Measurements from ENCODE around the gene BSN.

BSN gene

GRCh38 chr3:49600781-49601180, 46.5 kb downstream of the BSN start:
- no peak overlapping the region for H3K4me3 ChIP-seq (ENCODE audit: insufficient read depth, low read length, poor library complexity, severe bottlenecking)
- no peaks in the 10 kb centered on the region for H3K79me2 ChIP-seq (ENCODE audit: insufficient read depth, low read length)
- no peak overlapping the region for H3K4me2 ChIP-seq (ENCODE audit: low read depth, low read length, poor library complexity, severe bottlenecking)
- H3K9me2 ChIP-seq (replicated peaks; ENCODE audit: insufficient read depth, low read length): no peaks in the 10 kb centered on the region
- H3K36me3 ChIP-seq (ENCODE audit: low read length): no peaks in the 10 kb centered on the region
- H3F3A ChIP-seq (ENCODE audit: insufficient read depth): no peaks in the 10 kb centered on the region
- no peaks in the 10 kb centered on the region for H4K20me1 ChIP-seq (ENCODE audit: low read depth, low read length)
- no peaks in the 10 kb centered on the region for H3K9me3 ChIP-seq (ENCODE audit: insufficient read depth, low read length)
- TF ChIP-seq EZH2phosphoT487 (conservative IDR thresholded peaks at IDR 0.05; ENCODE audit: low read length) (no peak), CTCF (IDR thresholded peaks at IDR 0.05; ENCODE audit: insufficient read depth, low read length, poor library complexity, severe bottlenecking) (no peak)
- H2AFZ ChIP-seq (ENCODE audit: low read depth, low read length, severe bottlenecking): no peak overlapping the region
- no peak overlapping the region for H3K9ac ChIP-seq (ENCODE audit: low read length)
- H3K27me3 ChIP-seq (ENCODE audit: low read length): no peaks in the 10 kb centered on the region
- no peak overlapping the region for H3K27ac ChIP-seq (ENCODE audit: low read depth, low read length)

GRCh38 chr3:49601358-49602048, 47.2 kb downstream of the BSN start:
- H2AFZ ChIP-seq (ENCODE audit: low read depth, low read length, severe bottlenecking): no peak overlapping the region
- H3K79me2 ChIP-seq (ENCODE audit: insufficient read depth, low read length): no peaks in the 10 kb centered on the region
- no peak overlapping the region for H3K9ac ChIP-seq (ENCODE audit: low read length)
- H3K36me3 ChIP-seq (ENCODE audit: low read length): no peaks in the 10 kb centered on the region
- H3K27ac ChIP-seq (ENCODE audit: low read depth, low read length): no peak overlapping the region
- H3F3A ChIP-seq (ENCODE audit: insufficient read depth): no peaks in the 10 kb centered on the region
- H3K27me3 ChIP-seq (ENCODE audit: low read length): no peaks in the 10 kb centered on the region
- no peaks in the 10 kb centered on the region for H4K20me1 ChIP-seq (ENCODE audit: low read depth, low read length)
- H3K4me2 ChIP-seq (ENCODE audit: low read depth, low read length, poor library complexity, severe bottlenecking): no peak overlapping the region
- H3K4me3 ChIP-seq (ENCODE audit: insufficient read depth, low read length, poor library complexity, severe bottlenecking): no peak overlapping the region
- no peaks in the 10 kb centered on the region for H3K9me3 ChIP-seq (ENCODE audit: insufficient read depth, low read length)
- TF ChIP-seq CTCF (IDR thresholded peaks at IDR 0.05; ENCODE audit: insufficient read depth, low read length, poor library complexity, severe bottlenecking): no peak
- no peak for TF ChIP-seq EZH2phosphoT487 (conservative IDR thresholded peaks at IDR 0.05; ENCODE audit: low read length)
- H3K9me2 ChIP-seq (replicated peaks; ENCODE audit: insufficient read depth, low read length): no peaks in the 10 kb centered on the region

GRCh38 chr3:49602049-49602554, 47.8 kb downstream of the BSN start:
- Histone ChIP-seq H4K20me1 (ENCODE audit: low read depth, low read length) (no peaks in the 10 kb centered on the region), H3K9me3 (ENCODE audit: insufficient read depth, low read length) (no peaks in the 10 kb centered on the region), H2AFZ (ENCODE audit: low read depth, low read length, severe bottlenecking) (no peak overlapping the region), H3K9me2 (replicated peaks; ENCODE audit: insufficient read depth, low read length) (no peaks in the 10 kb centered on the region), H3K4me2 (ENCODE audit: low read depth, low read length, poor library complexity, severe bottlenecking) (no peak overlapping the region), H3K4me3 (ENCODE audit: insufficient read depth, low read length, poor library complexity, severe bottlenecking) (no peak overlapping the region), H3F3A (ENCODE audit: insufficient read depth) (no peaks in the 10 kb centered on the region), H3K9ac (ENCODE audit: low read length) (no peak overlapping the region), H3K27ac (ENCODE audit: low read depth, low read length) (no peak overlapping the region), H3K36me3 (ENCODE audit: low read length) (no peaks in the 10 kb centered on the region), H3K79me2 (ENCODE audit: insufficient read depth, low read length) (no peaks in the 10 kb centered on the region), H3K27me3 (ENCODE audit: low read length) (no peaks in the 10 kb centered on the region)
- TF ChIP-seq EZH2phosphoT487 (conservative IDR thresholded peaks at IDR 0.05; ENCODE audit: low read length) (no peak), CTCF (IDR thresholded peaks at IDR 0.05; ENCODE audit: insufficient read depth, low read length, poor library complexity, severe bottlenecking) (no peak)

All from SU-DHL-6 (cell line).